LNCaP clone FGC (cell line): Measurements from ENCODE around the gene TACSTD2.
"Not testable (repeated sequence)": the region's sequence is repeated elsewhere in the genome, so short reads cannot be mapped to it uniquely, and the experiment has no call there.

Source experiments
- DNase-seq: peaks from one replicate; pipeline ENCODE4 v3.0.0-alpha.2; 2011; ENCODE audit warnings: low read depth
- H3K4me3 ChIP-seq: 2 replicates; pipeline ENCODE4 v1.5.1; 2011; ENCODE audit warnings: mild to moderate bottlenecking, low read depth, low read length, control low read depth
- CTCF ChIP-seq: IDR thresholded peaks from 2 replicates; pipeline ENCODE4 v1.5.1; 2012; ENCODE audit warnings: mild to moderate bottlenecking; ENCODE audit not compliant: control insufficient read depth, insufficient read depth; ENCODE audit errors: extremely low read depth

Gene TACSTD2

GRCh38 chr1:58548371-58548770 lies 28.7 kb downstream of the TACSTD2 start:
- H3K4me3 ChIP-seq: no peak overlapping the region
- DNase-seq: no peak
- no peak for TF ChIP-seq CTCF

GRCh38 chr1:58546520-58547308 lies 30.3 kb downstream of the TACSTD2 start, which contains the start of gene OMA1:
OMA1 (minus strand) TSS chr1:58546726; CDS start chr1:58539294, 7,432 bp downstream.
- peak within 1 kb of the TSS; percentile 75 for H3K4me3 ChIP-seq
- DNase-seq: peak; percentile 89
- peak; percentile 91 for TF ChIP-seq CTCF

DNA sequence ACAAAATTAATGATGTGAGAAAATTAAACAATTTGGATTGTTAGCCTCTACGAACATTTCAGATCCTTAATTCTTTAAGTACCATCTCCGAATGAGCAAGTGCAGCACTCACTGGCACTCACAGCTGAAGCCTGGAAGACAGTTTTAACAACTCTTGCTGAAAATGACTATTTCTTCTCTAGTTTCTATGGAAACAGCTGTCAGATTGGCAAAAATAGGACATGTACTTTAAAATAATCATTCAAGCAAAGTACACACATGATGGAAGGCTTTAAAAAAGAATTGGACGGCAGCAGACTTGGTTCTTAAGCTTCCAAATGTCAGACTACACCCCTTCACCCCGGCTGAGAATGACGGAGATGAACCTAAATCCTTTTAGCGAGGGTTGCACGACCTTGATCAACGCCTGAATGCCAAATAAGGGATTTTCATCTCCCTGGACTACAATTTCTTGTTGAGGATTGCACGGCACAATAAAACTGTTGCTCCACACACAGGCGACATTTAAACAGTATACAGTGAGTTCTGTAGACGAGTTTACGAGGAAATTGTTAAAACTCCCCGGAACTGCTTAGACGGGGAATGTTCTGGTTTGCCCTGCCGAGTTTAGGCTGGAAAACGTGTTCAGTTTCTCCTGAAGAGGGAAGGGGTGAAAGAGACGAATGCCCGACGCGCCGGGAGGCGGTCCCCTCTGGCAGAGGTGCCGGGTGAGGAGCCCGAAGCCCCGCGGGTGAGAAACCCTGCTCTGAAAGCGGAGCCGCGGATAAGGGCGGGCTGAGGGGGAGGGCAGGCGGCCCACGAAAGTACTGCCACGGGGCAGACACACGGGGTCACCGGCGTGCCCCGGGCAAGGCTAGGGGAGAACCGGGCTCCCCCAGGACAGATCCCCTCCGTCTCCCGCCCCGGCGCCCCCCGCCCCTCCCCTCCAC lies 31.2 kb downstream of the TACSTD2 start:
- 0 out of 2 replicates have a peak, but pooled peaks have one; percentile 3 for TF ChIP-seq CTCF
- DNase-seq: peak; percentile 65
- peak overlapping the region; percentile 75 for H3K4me3 ChIP-seq

GRCh38 chr1:58543260-58543659 lies 33.8 kb downstream of the TACSTD2 start:
- TF ChIP-seq CTCF: no peak
- no peak overlapping the region for H3K4me3 ChIP-seq
- no peak for DNase-seq

- no peak for TF ChIP-seq CTCF
- H3K4me3 ChIP-seq: no peak overlapping the region
- no peak for DNase-seq
Measured at GRCh38 chr1:58539553-58539952, 37.5 kb downstream of the TACSTD2 start.

GRCh38 chr1:58538821-58539220 lies 38.2 kb downstream of the TACSTD2 start:
- DNase-seq: no peak
- H3K4me3 ChIP-seq: no peak overlapping the region
- TF ChIP-seq CTCF: no peak

- H3K4me3 ChIP-seq, DNase-seq: not testable (repeated sequence)
Measured at GRCh38 chr1:58531842-58532241, 45.2 kb downstream of the TACSTD2 start.
